Subcutaneous preadipocyte (primary cell): ENCODE measurements around the gene CPSF4. TPM values are rescaled to one million over a fixed set of nuclear protein-coding genes. Genes with fewer than 3 reads are reported as not detected.

Experiments
- total RNA-seq: library from RNA; depleted of rRNA; stranded (reverse); fragments of >200 nt; gene quantifications from 2 replicates; pipeline ENCODE4 v1.2.3, GENCODE V29; 2012

Gene CPSF4
- 31.6 and 46.7 TPM in 2 replicates for total RNA-seq

GRCh38 chr7:99438573-99439480, at the start of gene CPSF4, which contains the start of gene PTCD1:
CPSF4 (plus strand) TSS chr7:99438943; CDS start chr7:99439083, 140 bp downstream.
PTCD1 (minus strand) TSS chr7:99438798; CDS start chr7:99435242, 3,556 bp downstream.

GRCh38 chr7:99408379-99409191, 30.2 kb upstream of the CPSF4 start, which contains the start of the genes BUD31 and PDAP1:
BUD31 (plus strand) TSS chr7:99408969; CDS start chr7:99411093, 2,124 bp downstream.
PDAP1 (minus strand) TSS chr7:99408597; CDS start chr7:99408548, 49 bp downstream.

GRCh38 chr7:99472561-99473314, 34.0 kb downstream of the CPSF4 start, which contains the start of gene ZNF789:
ZNF789 (plus strand) TSS chr7:99472890; CDS start chr7:99476457, 3,567 bp downstream.

GRCh38 chr7:99499721-99500636, 61.2 kb downstream of the CPSF4 start, which contains the start of gene ZNF394:
ZNF394 (minus strand) TSS chr7:99500281; CDS start chr7:99500093, 188 bp downstream.

GRCh38 chr7:99504603-99505323, 66.0 kb downstream of the CPSF4 start, which contains the start of gene ZKSCAN5:
ZKSCAN5 (plus strand) TSS chr7:99504662; CDS start chr7:99506045, 1,383 bp downstream.

Other genes with a start within 250 kb of the CPSF4 start
- not detected in 2 replicates for gene KPNA7, start 230.8 kb upstream of the CPSF4 start, total RNA-seq
- gene MYH16, start 166.1 kb upstream of the CPSF4 start, total RNA-seq, result not detected in 2 replicates
- 248 and 279 TPM in 2 replicates for gene ARPC1A, start 113.0 kb upstream of the CPSF4 start, total RNA-seq
- gene ARPC1B, start 64.2 kb upstream of the CPSF4 start, total RNA-seq, result 311 and 344 TPM in 2 replicates
- gene PDAP1, start 30.3 kb upstream of the CPSF4 start, total RNA-seq, result 39.7 and 40.3 TPM in 2 replicates
- gene BUD31, start 30.0 kb upstream of the CPSF4 start, total RNA-seq, result 78.8 and 101 TPM in 2 replicates
- gene PTCD1, start 145 bp upstream of the CPSF4 start, total RNA-seq, result 7.0 and 8.6 TPM in 2 replicates
- gene ATP5MF, start 27.2 kb downstream of the CPSF4 start, total RNA-seq, result 325 and 566 TPM in 2 replicates
- gene ZNF789, start 33.9 kb downstream of the CPSF4 start, total RNA-seq, result 6.6 and 6.8 TPM in 2 replicates
- gene ZNF394, start 61.3 kb downstream of the CPSF4 start, total RNA-seq, result 19.5 and 27.2 TPM in 2 replicates
- gene ZKSCAN5, start 65.7 kb downstream of the CPSF4 start, total RNA-seq, result 8.8 and 13.1 TPM in 2 replicates
- 6.6 and 7.2 TPM in 2 replicates for gene FAM200A, start 113.2 kb downstream of the CPSF4 start, total RNA-seq
- 55.5 and 71.0 TPM in 2 replicates for gene ZNF655, start 119.7 kb downstream of the CPSF4 start, total RNA-seq
- gene TMEM225B, start 159.3 kb downstream of the CPSF4 start, total RNA-seq, result 0.39 and 0.73 TPM in 2 replicates
- 8.8 and 9.2 TPM in 2 replicates for gene ZSCAN25, start 178.0 kb downstream of the CPSF4 start, total RNA-seq
- gene CYP3A5, start 241.1 kb downstream of the CPSF4 start, total RNA-seq, result 2.0 and 4.0 TPM in 2 replicates